Naive B cell (primary cell): ENCODE measurements around the gene DGKA. TPM values are rescaled to one million over a fixed set of nuclear protein-coding genes. Genes with fewer than 3 reads are reported as not detected.
"Not testable (repeated sequence)": the region's sequence is repeated elsewhere in the genome, so short reads cannot be mapped to it uniquely, and the experiment has no call there.

Experiments
- ATAC-seq, 2 donors: fragments of 150-1000 bp; cut with Tn5 transposase; 2 replicates each; pipeline ENCODE4 v1.10.0; 2021; ENCODE audit warnings: low read depth in 2 of 2, mild to moderate bottlenecking in 2 of 2, moderate library complexity in 2 of 2
- DNase-seq: peaks from one replicate; pipeline ENCODE4 v3.0.0; 2022
- H3K27ac Mint-ChIP-seq, 6 donors: one replicate each; pipeline ENCODE4 v1.8.0; 2020 to 2022; ENCODE audit warnings: mild to moderate bottlenecking in 6 of 6, mixed read lengths in 6 of 6, moderate library complexity in 5 of 6, inconsistent platforms in 2 of 6
- H3K27me3 Mint-ChIP-seq, 3 donors: one replicate each; pipeline ENCODE4 v1.8.0; 2021 to 2022; ENCODE audit warnings: mixed read lengths in 3 of 3, mild to moderate bottlenecking in 1 of 3
- H3K36me3 Mint-ChIP-seq, 2 donors: one replicate each; pipeline ENCODE4 v1.8.0; 2020 to 2022; ENCODE audit warnings: mixed read lengths in 2 of 2, inconsistent platforms in 1 of 2, mild to moderate bottlenecking in 1 of 2
- H3K4me1 Mint-ChIP-seq, 3 donors: one replicate each; pipeline ENCODE4 v1.8.0; 2020 to 2022; ENCODE audit warnings: mixed read lengths in 3 of 3, inconsistent platforms in 1 of 3, mild to moderate bottlenecking in 1 of 3, moderate library complexity in 1 of 3
- H3K4me3 Mint-ChIP-seq, 8 donors: one replicate each; pipeline ENCODE4 v1.8.0; 2020 to 2022; ENCODE audit warnings: mild to moderate bottlenecking in 8 of 8, mixed read lengths in 8 of 8, moderate library complexity in 8 of 8, inconsistent platforms in 2 of 8
- H3K9me3 Mint-ChIP-seq, 7 donors: one replicate each; pipeline ENCODE4 v1.8.0; 2020 to 2022; ENCODE audit warnings: mixed read lengths in 7 of 7, mild to moderate bottlenecking in 5 of 7, inconsistent platforms in 2 of 7, moderate library complexity in 1 of 7
- polyA plus RNA-seq, 6 donors: library from polyadenylated mRNA; unstranded; fragments of 300-500 nt; fragmentation: Illumina TruSeq; gene quantifications; one replicate each; pipeline ENCODE4 v1.2.3, GENCODE V29; 2021; ENCODE audit warnings: low read depth in 6 of 6

Gene DGKA
- polyA plus RNA-seq, 6 donors from 2014 or later: 64.0 to 119 (median 65.9) TPM

- Mint-ChIP-seq H3K9me3 (no peaks in the 10 kb centered on the region), H3K27ac (no peak overlapping the region), H3K4me3 (peak overlapping the region in 7 of 8 donors; percentile 32 to 83 (median 70)), H3K27me3 (no peaks in the 10 kb centered on the region), H3K36me3 (peaks cover 3 to 6% of the 10 kb centered on the region in 2 donors), H3K4me1 (peaks cover 18 to 23% (median 18%) of the 10 kb centered on the region in 3 donors)
- DNase-seq: no peak
- ATAC-seq: no peak
These were observed 66.5 kb downstream of the DGKA start for GRCh38 chr12:55997535-55997859.

GRCh38 chr12:55999522-55999921 lies 68.6 kb downstream of the DGKA start:
- Mint-ChIP-seq H3K4me1 (peaks cover 18 to 25% (median 21%) of the 10 kb centered on the region in 3 donors), H3K4me3 (peak overlapping the region in 1 of 8 donors; percentile 9)
- not testable (repeated sequence) for H3K27me3 Mint-ChIP-seq, DNase-seq, H3K36me3 Mint-ChIP-seq, H3K9me3 Mint-ChIP-seq, ATAC-seq, H3K27ac Mint-ChIP-seq

GRCh38 chr12:55999999-56000540 lies 69.1 kb downstream of the DGKA start:
- not testable (repeated sequence) for H3K36me3 Mint-ChIP-seq, DNase-seq, H3K4me3 Mint-ChIP-seq, ATAC-seq, H3K9me3 Mint-ChIP-seq, H3K27me3 Mint-ChIP-seq, H3K27ac Mint-ChIP-seq
- H3K4me1 Mint-ChIP-seq: peaks cover 18 to 26% (median 21%) of the 10 kb centered on the region in 3 donors

GRCh38 chr12:56001487-56002100 lies 70.6 kb downstream of the DGKA start:
- no peaks in the 10 kb centered on the region for H3K27me3 Mint-ChIP-seq
- no peak overlapping the region for H3K4me3 Mint-ChIP-seq
- H3K27ac Mint-ChIP-seq: no peak overlapping the region
- H3K9me3 Mint-ChIP-seq: no peaks in the 10 kb centered on the region
- H3K36me3 Mint-ChIP-seq: no peaks in the 10 kb centered on the region
- H3K4me1 Mint-ChIP-seq: peaks cover 10 to 19% (median 16%) of the 10 kb centered on the region in 3 donors
- no peak for DNase-seq
- no peak for ATAC-seq

- not testable (repeated sequence) for DNase-seq, H3K27me3 Mint-ChIP-seq, H3K9me3 Mint-ChIP-seq, ATAC-seq, H3K36me3 Mint-ChIP-seq, H3K27ac Mint-ChIP-seq
- Mint-ChIP-seq H3K4me1 (peaks cover 10 to 15% (median 15%) of the 10 kb centered on the region in 3 donors), H3K4me3 (peak overlapping the region in 1 of 8 donors; percentile 18)
These were observed 72.4 kb downstream of the DGKA start for GRCh38 chr12:56003376-56003775.

Other genes starting within 250 kb of the DGKA start
- under 1 TPM in 2 of 6 donors, not detected in 4; 0.14 to 0.36 TPM for gene ITGA7, start 223.3 kb upstream of the DGKA start, polyA plus RNA-seq
- gene BLOC1S1, start 215.1 kb upstream of the DGKA start, polyA plus RNA-seq: 100 to 1,000 TPM; 152 to 259 (median 180) TPM
- 1 to 10 TPM in 3 of 6 donors, under 1 TPM in 2, not detected in 1; 0.61 to 3.1 (median 1.3) TPM for gene RDH5, start 210.8 kb upstream of the DGKA start, polyA plus RNA-seq
- gene CD63, start 202.2 kb upstream of the DGKA start, polyA plus RNA-seq: 100 to 1,000 TPM; 115 to 150 (median 142) TPM
- gene GDF11, start 188.0 kb upstream of the DGKA start, polyA plus RNA-seq: 1 to 10 TPM in 3 of 6 donors, under 1 TPM in 3; 0.40 to 1.4 (median 0.83) TPM
- gene SARNP, start 113.4 kb upstream of the DGKA start, polyA plus RNA-seq: 100 to 1,000 TPM in 4 of 6 donors, 10 to 100 TPM in 2; 92.8 to 128 (median 106) TPM
- 100 to 1,000 TPM in 3 of 6 donors, 10 to 100 TPM in 3; 73.9 to 114 (median 98.1) TPM for gene ORMDL2, start 113.1 kb upstream of the DGKA start, polyA plus RNA-seq
- gene DNAJC14, start 101.6 kb upstream of the DGKA start, polyA plus RNA-seq: 10 to 100 TPM; 29.0 to 46.9 (median 37.4) TPM
- under 1 TPM in 1 of 6 donors, not detected in 5; 0.21 TPM for gene MMP19, start 88.2 kb upstream of the DGKA start, polyA plus RNA-seq
- 10 to 100 TPM; 60.7 to 88.1 (median 76.5) TPM for gene PYM1, start 3.3 kb upstream of the DGKA start, polyA plus RNA-seq
- gene PMEL, start 34.9 kb downstream of the DGKA start, polyA plus RNA-seq: under 1 TPM in 1 of 6 donors, not detected in 5; 0.38 TPM
- 10 to 100 TPM in 5 of 6 donors, 1 to 10 TPM in 1; 10.0 to 18.6 (median 11.9) TPM for gene CDK2, start 35.7 kb downstream of the DGKA start, polyA plus RNA-seq
- gene RAB5B, start 42.9 kb downstream of the DGKA start, polyA plus RNA-seq: 10 to 100 TPM; 58.4 to 77.7 (median 68.8) TPM
- under 1 TPM in 4 of 6 donors, not detected in 2; 0.18 to 0.58 (median 0.31) TPM for gene SUOX, start 66.1 kb downstream of the DGKA start, polyA plus RNA-seq
- gene IKZF4, start 89.9 kb downstream of the DGKA start, polyA plus RNA-seq: under 1 TPM in 5 of 6 donors, not detected in 1; 0.14 to 0.32 (median 0.25) TPM
- 100 to 1,000 TPM; 199 to 764 (median 532) TPM for gene RPS26, start 110.8 kb downstream of the DGKA start, polyA plus RNA-seq
- not detected for gene ERBB3, start 149.0 kb downstream of the DGKA start, polyA plus RNA-seq
- 100 to 1,000 TPM; 124 to 141 (median 132) TPM for gene PA2G4, start 173.4 kb downstream of the DGKA start, polyA plus RNA-seq
- gene RPL41, start 185.5 kb downstream of the DGKA start, polyA plus RNA-seq: 1,000 to 10,000 TPM; 5,503 to 9,903 (median 8,851) TPM
- 1 to 10 TPM; 1.0 to 7.8 (median 3.4) TPM for gene ZC3H10, start 187.1 kb downstream of the DGKA start, polyA plus RNA-seq
- 100 to 1,000 TPM; 145 to 293 (median 196) TPM for gene ESYT1, start 197.1 kb downstream of the DGKA start, polyA plus RNA-seq
- 10 to 100 TPM; 14.2 to 35.1 (median 20.2) TPM for gene MYL6B, start 221.4 kb downstream of the DGKA start, polyA plus RNA-seq
- 1,000 to 10,000 TPM; 1,680 to 2,679 (median 1,914) TPM for gene MYL6, start 227.2 kb downstream of the DGKA start, polyA plus RNA-seq